GM12878 (cell line): ENCODE results near the gene SLC38A1. TPM values are rescaled to one million over a fixed set of nuclear protein-coding genes. Genes with fewer than 3 reads are reported as not detected.
"Not testable (repeated sequence)": the region's sequence is repeated elsewhere in the genome, so short reads cannot be mapped to it uniquely, and the experiment has no call there.

Source experiments
- ATAC-seq: fragments of 200-7000 bp; cut with Tn5 transposase; 3 replicates; pipeline ENCODE4 v1.9.1; 2020; ENCODE audit warnings: mild to moderate bottlenecking, moderate library complexity
- BruUV-seq: library from RNA; stranded (reverse); fragments of 400-500 nt; replicated peaks from 2 replicates; lab custom pipeline; 2021; lab: Mats Ljungman, UMichigan
- CTCF ChIA-PET: fragments of 300-600 bp; sonication (Branson Sonifier 250); formaldehyde crosslinking; extraction: SDS; loops from one replicate; lab custom pipeline; 2021; ENCODE audit warnings: inconsistent platforms; lab: Yijun Ruan, JAX
- POLR2A ChIA-PET: fragments of 350-600 bp; formaldehyde crosslinking; extraction: SDS; loops from one replicate; lab custom pipeline; 2021; ENCODE audit warnings: inconsistent platforms; lab: Charles Lee
- RAD21 ChIA-PET: fragments of 300-600 bp; sonication (Branson Sonifier 250); formaldehyde crosslinking; loops from one replicate; lab custom pipeline; 2023; ENCODE audit warnings: antibody characterized with exemption; ENCODE audit not compliant: unreplicated experiment; lab: Charles Lee
- SMC1A ChIA-PET: fragments of 300-600 bp; sonication (Branson Sonifier 250); formaldehyde crosslinking; loops from one replicate; lab custom pipeline; 2023; ENCODE audit not compliant: unreplicated experiment, uncharacterized antibody; lab: Charles Lee
- DNase-seq: peaks from one replicate; pipeline ENCODE4 v3.0.0-alpha.2; 2011; ENCODE audit warnings: low read depth, low spot score
- FAIRE-seq: peaks from 3 replicates; lab custom pipeline; 2011; peaks lifted over from hg19 to GRCh38; lab: Jason Lieb, UNC
- H2AFZ ChIP-seq: 2 replicates; pipeline ENCODE4 v1.6.0; 2011; ENCODE audit warnings: low read depth, low read length, control low read depth; ENCODE audit not compliant: control insufficient read depth
- H3K27ac ChIP-seq: 2 replicates; pipeline ENCODE4 v1.5.1; 2011; ENCODE audit warnings: control low read depth; ENCODE audit not compliant: control insufficient read depth, insufficient read depth
- H3K27me3 ChIP-seq, 2 experiments: replicated peaks in 1 of 2; 2 replicates each; pipeline versions ENCODE4 v1.6.0 to v1.6.1; 2011; ENCODE audit warnings: low read length in 1 of 2; ENCODE audit not compliant: control insufficient read depth in 2 of 2, insufficient read depth in 2 of 2
- H3K36me3 ChIP-seq, 2 experiments: 2 replicates each; pipeline ENCODE4 v1.5.1; 2011; ENCODE audit warnings: low read length in 1 of 2; ENCODE audit not compliant: control insufficient read depth in 2 of 2, insufficient read depth in 2 of 2
- H3K4me1 ChIP-seq: 2 replicates; pipeline ENCODE4 v1.6.1; 2011; ENCODE audit warnings: mild to moderate bottlenecking, low read length, moderate library complexity, mixed read lengths; ENCODE audit not compliant: control insufficient read depth, insufficient read depth
- H3K4me2 ChIP-seq: 2 replicates; pipeline ENCODE4 v1.6.0; 2011; ENCODE audit warnings: control low read depth; ENCODE audit not compliant: control insufficient read depth, insufficient read depth
- H3K4me3 ChIP-seq: fragments of 200-600 bp; sonication (generic); 2 replicates; pipeline ENCODE4 v1.5.1; 2016
- H3K79me2 ChIP-seq: 2 replicates; pipeline ENCODE4 v1.6.0; 2011; ENCODE audit warnings: low read length; ENCODE audit not compliant: control insufficient read depth, insufficient read depth
- H3K9ac ChIP-seq: 2 replicates; pipeline ENCODE4 v1.8.0; 2011; ENCODE audit warnings: low read length, control low read depth, mixed read lengths; ENCODE audit not compliant: control insufficient read depth, insufficient read depth
- H3K9me3 ChIP-seq: replicated peaks from 3 replicates; pipeline ENCODE4 v1.5.1; 2011; ENCODE audit warnings: mild to moderate bottlenecking, low read length; ENCODE audit not compliant: control insufficient read depth, insufficient read depth
- H4K20me1 ChIP-seq: 2 replicates; pipeline ENCODE4 v1.6.0; 2011; ENCODE audit not compliant: control insufficient read depth, insufficient read depth
- EZH2 ChIP-seq: IDR thresholded peaks from 2 replicates; pipeline ENCODE4 v1.6.1; 2012; ENCODE audit warnings: low read depth, mild to moderate bottlenecking, control low read depth, inconsistent platforms, low read length, borderline replicate concordance; ENCODE audit not compliant: control insufficient read depth
- NBN ChIP-seq: fragments of 450-650 bp; IDR thresholded peaks from 2 replicates; pipeline ENCODE4 v1.6.1; 2016
- RAD21 ChIP-seq: IDR thresholded peaks from 2 replicates; pipeline ENCODE4 v1.6.1; 2011; ENCODE audit warnings: mild to moderate bottlenecking, low read depth, low read length, moderate library complexity; ENCODE audit not compliant: insufficient read depth
- WGBS: methylation state at CpG from one replicate; pipeline ENCODE4 v1.1.6; 2016; ENCODE audit warnings: low lambda C conversion rate; ENCODE audit not compliant: insufficient replicate concordance, insufficient coverage; ENCODE audit errors: missing lambda C conversion rate; 5-methylcytosine and 5-hydroxymethylcytosine counted together
- in situ Hi-C: fragments of 300-500 bp; cut with MboI; formaldehyde crosslinking; loops from 9 replicates; pipeline ENCODE4 v1.14.3; 2018; ENCODE audit warnings: mixed read lengths
- intact Hi-C: fragments of 100-400 bp; cut with micrococcal nuclease; formaldehyde crosslinking; loops from one replicate; pipeline ENCODE4 v1.14.2; 2022; ENCODE audit not compliant: unreplicated experiment
- polyA plus RNA-seq, 11 experiments: library from polyadenylated mRNA; depleted of rRNA in 4 of 11; unstranded in 6 of 11; stranded (reverse) in 5 of 11; fragments of >200 nt; fragmentation: Nextera tagmentation in 4 of 11; fragmentation: Illumina TruSeq in 1 of 11; extraction: Ambion mirVana in 4 of 11; extraction: Trizol in 1 of 11; gene quantifications; 1 replicate in 1 of 11; 2 replicates in 10 of 11; pipeline versions ENCODE4 v1.2.1 to v1.2.3, GENCODE V29; 2011 to 2016; ENCODE audit warnings: inconsistent platforms in 2 of 11, missing spikeins in 2 of 11, low read depth in 1 of 11
- total RNA-seq, 4 experiments: library from RNA; depleted of rRNA in 3 of 4; stranded (reverse); fragments of >200 nt in 3 of 4; fragmentation: Illumina TruSeq in 1 of 4; extraction: Trizol in 1 of 4; gene quantifications; 2 replicates each; pipeline versions ENCODE4 v1.2.1 to v1.2.3, GENCODE V29; 2013 to 2021
- TF ChIP-seq, protein P1 (sequence below), 3 experiments: IDR thresholded peaks in 2 of 3; conservative IDR thresholded peaks in 1 of 3; 2 replicates each; pipeline ENCODE4 v1.5.1; 2011; ENCODE audit warnings: low read depth in 3 of 3, low read length in 3 of 3, mild to moderate bottlenecking in 3 of 3, control low read depth in 2 of 3, moderate library complexity in 2 of 3, inconsistent platforms in 1 of 3, mixed read lengths in 1 of 3; ENCODE audit not compliant: control insufficient read depth in 2 of 3, insufficient read depth in 1 of 3; ENCODE audit errors: extremely low read depth in 1 of 3

SLC38A1 gene
- total and polyA plus RNA-seq, 10 of the 15 experiments (the other 5 are each of a cell fraction or from before 2014, with no cell fraction given), result 38.1 to 191 (median 144) TPM

DNA sequence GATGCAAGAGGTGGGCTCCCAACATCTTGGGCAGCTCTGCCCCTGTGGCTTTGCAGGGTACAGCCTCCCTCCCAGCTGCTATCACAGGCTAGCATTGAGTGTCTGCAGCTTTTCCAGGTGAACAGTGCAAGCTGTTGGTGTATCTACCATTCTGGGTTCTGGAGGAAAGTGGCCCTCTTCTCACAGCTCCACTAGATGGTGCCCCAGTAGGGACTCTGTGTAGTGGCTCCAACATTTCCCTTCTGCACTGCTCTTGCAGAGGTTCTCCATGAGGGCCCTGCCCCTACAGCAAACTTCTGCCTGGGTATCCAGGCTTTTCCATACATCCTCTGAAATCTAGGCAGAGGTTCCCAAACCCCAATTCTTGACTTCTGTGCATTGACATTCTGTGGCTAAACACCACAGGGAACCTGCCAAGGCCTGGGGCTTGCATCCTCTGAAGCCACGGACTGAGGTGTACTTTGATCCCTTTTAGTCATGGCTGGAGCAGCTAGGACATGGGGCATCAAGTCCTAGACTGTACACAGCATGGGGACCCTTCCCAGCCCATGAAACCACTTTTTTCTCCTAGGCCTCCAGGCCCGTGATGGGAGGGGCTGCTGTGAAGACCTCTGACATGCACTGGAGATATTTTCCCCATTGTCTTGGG, 24.0 kb upstream of the SLC38A1 start:
- SMC1A ChIA-PET, result interaction anchor here (1.0 to 1.9 kb wide), 4 partner anchors 8 to 168 kb away, joined by 4 to 5 read pairs (median 4); no protein-coding TSS in a partner anchor
- in situ Hi-C loops, result no loop called here
- intact Hi-C loops, result no loop called here

GRCh38 chr12:46291953-46292352, 23.1 kb upstream of the SLC38A1 start:
- H3K4me2 ChIP-seq, H3K27ac ChIP-seq, H3K4me1 ChIP-seq, FAIRE-seq, in situ Hi-C loops, DNase-seq, H3K36me3 ChIP-seq, BruUV-seq, H3K9ac ChIP-seq, POLR2A ChIA-PET, ATAC-seq, H2AFZ ChIP-seq, H4K20me1 ChIP-seq, intact Hi-C loops, H3K79me2 ChIP-seq, H3K27me3 ChIP-seq, H3K9me3 ChIP-seq, H3K4me3 ChIP-seq: not testable (repeated sequence)
- CTCF ChIA-PET, result interaction anchor here (1.2 to 2.3 kb wide), 3 partner anchors 138 to 167 kb away, joined by 4 to 7 read pairs (median 7); no protein-coding TSS in a partner anchor
- RAD21 ChIA-PET, result interaction anchor here (0.9 kb wide), 1 partner anchor 167 kb away, joined by 3 read pairs; no protein-coding TSS in a partner anchor
- SMC1A ChIA-PET, result interaction anchor here (1.3 to 1.9 kb wide), 5 partner anchors 9 to 167 kb away, joined by 3 to 5 read pairs (median 4); no protein-coding TSS in a partner anchor
- WGBS, result 88% methylated on average over 3 of the region's 3 CpGs

More for the DNA sequence above, 24.0 kb upstream of the SLC38A1 start:
- DNase-seq (no peak), ATAC-seq (no peak), FAIRE-seq (no peak)
- H3K27ac ChIP-seq, result no peak overlapping the region
- TF ChIP-seq NBN (no peak), RAD21 (peak; percentile 22; the same call in 1 of the 2 replicates), EZH2 (no peak)
- TF ChIP-seq, protein P1, sequence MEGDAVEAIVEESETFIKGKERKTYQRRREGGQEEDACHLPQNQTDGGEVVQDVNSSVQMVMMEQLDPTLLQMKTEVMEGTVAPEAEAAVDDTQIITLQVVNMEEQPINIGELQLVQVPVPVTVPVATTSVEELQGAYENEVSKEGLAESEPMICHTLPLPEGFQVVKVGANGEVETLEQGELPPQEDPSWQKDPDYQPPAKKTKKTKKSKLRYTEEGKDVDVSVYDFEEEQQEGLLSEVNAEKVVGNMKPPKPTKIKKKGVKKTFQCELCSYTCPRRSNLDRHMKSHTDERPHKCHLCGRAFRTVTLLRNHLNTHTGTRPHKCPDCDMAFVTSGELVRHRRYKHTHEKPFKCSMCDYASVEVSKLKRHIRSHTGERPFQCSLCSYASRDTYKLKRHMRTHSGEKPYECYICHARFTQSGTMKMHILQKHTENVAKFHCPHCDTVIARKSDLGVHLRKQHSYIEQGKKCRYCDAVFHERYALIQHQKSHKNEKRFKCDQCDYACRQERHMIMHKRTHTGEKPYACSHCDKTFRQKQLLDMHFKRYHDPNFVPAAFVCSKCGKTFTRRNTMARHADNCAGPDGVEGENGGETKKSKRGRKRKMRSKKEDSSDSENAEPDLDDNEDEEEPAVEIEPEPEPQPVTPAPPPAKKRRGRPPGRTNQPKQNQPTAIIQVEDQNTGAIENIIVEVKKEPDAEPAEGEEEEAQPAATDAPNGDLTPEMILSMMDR (IDR thresholded peaks at IDR 0.05 in 2 of 3, conservative IDR thresholded peaks at IDR 0.05 in 1 of 3; ENCODE audit: control insufficient read depth in 2 of 3, extremely low read depth in 1 of 3, insufficient read depth in 1 of 3, low read depth in 3 of 3, low read length in 3 of 3), result peak in 1 of 3 experiments; percentile 7; a peak in 1 of 6 replicates
- POLR2A ChIA-PET, result no interaction called here
- WGBS, result 21% methylated on average over 2 of the region's 2 CpGs
- no peak overlapping the region for H3K9ac ChIP-seq
- BruUV-seq, result no TSS peak
- H3K4me2 ChIP-seq, result no peak overlapping the region
- H3K79me2 ChIP-seq, result no peaks in the 10 kb centered on the region
- peaks cover 1% of the 10 kb centered on the region; the same call in 2 of the 3 replicates for H3K9me3 ChIP-seq
- H2AFZ ChIP-seq, result no peak overlapping the region
- CTCF ChIA-PET, result interaction anchor here (2.3 kb wide), 2 partner anchors 139 to 168 kb away, joined by 7 read pairs; no protein-coding TSS in a partner anchor
- H3K4me3 ChIP-seq, result no peak overlapping the region
- no peaks in the 10 kb centered on the region for H3K27me3 ChIP-seq
- H4K20me1 ChIP-seq, result no peaks in the 10 kb centered on the region
- no peaks in the 10 kb centered on the region for H3K4me1 ChIP-seq
- RAD21 ChIA-PET, result interaction anchor here (0.9 kb wide), 1 partner anchor 168 kb away, joined by 3 read pairs; no protein-coding TSS in a partner anchor
- H3K36me3 ChIP-seq, result no peaks in the 10 kb centered on the region

DNA sequence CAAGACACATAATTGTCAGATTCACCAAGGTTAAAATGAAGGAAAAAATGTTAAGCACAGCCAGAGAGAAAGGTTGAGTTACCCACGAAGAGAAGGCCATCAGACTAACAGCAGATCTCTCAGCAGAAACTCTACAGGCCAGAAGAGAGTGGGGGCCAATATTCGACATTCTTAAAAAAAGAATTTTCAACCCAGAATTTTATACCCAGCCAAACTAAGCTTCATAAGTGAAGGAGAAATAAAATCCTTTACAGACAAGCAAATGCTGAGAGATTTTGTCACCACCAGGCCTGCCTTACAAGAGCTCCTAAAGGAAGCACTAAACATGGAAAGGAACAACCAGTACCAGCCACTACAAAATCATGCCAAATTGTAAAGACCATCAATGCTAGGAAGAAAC, 16.3 kb upstream of the SLC38A1 start:
- H3K4me1 ChIP-seq, POLR2A ChIA-PET, H3K4me3 ChIP-seq, H3K4me2 ChIP-seq, H2AFZ ChIP-seq, H3K27me3 ChIP-seq, in situ Hi-C loops, H3K27ac ChIP-seq, ATAC-seq, RAD21 ChIA-PET, H3K9ac ChIP-seq, H4K20me1 ChIP-seq, intact Hi-C loops, H3K79me2 ChIP-seq, DNase-seq, H3K36me3 ChIP-seq, BruUV-seq, FAIRE-seq: not testable (repeated sequence)
- WGBS, result 47% methylated on average over 2 of the region's 2 CpGs
- H3K9me3 ChIP-seq, result peaks cover 12% of the 10 kb centered on the region; the same call in 2 of the 3 replicates
- ChIA-PET SMC1A (interaction anchor here (1.0 kb wide), 1 partner anchor 10 kb away, joined by 3 read pairs; no protein-coding TSS in a partner anchor), CTCF (interaction anchor here (1.3 to 1.7 kb wide), 2 partner anchors 9 to 160 kb away, joined by 3 read pairs; no protein-coding TSS in a partner anchor)
